D721Med (cell line): ENCODE measurements around the gene ST6GALNAC3.
"Not testable (repeated sequence)": the region's sequence is repeated elsewhere in the genome, so short reads cannot be mapped to it uniquely, and the experiment has no call there.

Experiments used
- DNase-seq: peaks from one replicate; pipeline ENCODE4 v3.0.0; 2011; ENCODE audit warnings: low spot score; ENCODE audit not compliant: insufficient read length
- FAIRE-seq: peaks from 2 replicates; lab custom pipeline; 2011; peaks lifted over from hg19 to GRCh38; lab: Jason Lieb, UNC
- TF ChIP-seq, protein P1 (sequence below): IDR thresholded peaks from 2 replicates; pipeline ENCODE4 v1.5.1; 2012; ENCODE audit warnings: mild to moderate bottlenecking, control low read depth; ENCODE audit not compliant: insufficient read depth; ENCODE audit errors: missing control alignments

Gene ST6GALNAC3

DNA sequence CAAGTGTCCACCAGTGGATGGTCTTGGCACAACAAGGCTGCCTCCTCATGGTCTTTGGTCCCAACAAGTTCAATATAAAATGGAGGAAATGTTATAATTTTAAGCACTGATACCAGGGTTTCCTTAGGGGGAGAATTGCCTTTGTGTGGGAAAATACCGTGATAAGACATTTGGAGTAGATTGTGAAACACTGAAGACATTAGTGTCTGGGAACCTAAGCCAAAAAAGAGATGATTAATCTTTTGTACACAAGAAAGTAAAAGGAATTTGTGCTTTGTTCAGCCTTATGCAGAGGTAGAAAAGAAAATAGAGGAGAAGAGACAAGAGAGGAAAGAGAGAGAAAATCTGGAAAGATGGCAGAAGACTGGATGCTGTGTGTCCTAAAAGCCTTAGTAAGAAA is 36.1 kb downstream of the ST6GALNAC3 start:
- TF ChIP-seq, protein P1, sequence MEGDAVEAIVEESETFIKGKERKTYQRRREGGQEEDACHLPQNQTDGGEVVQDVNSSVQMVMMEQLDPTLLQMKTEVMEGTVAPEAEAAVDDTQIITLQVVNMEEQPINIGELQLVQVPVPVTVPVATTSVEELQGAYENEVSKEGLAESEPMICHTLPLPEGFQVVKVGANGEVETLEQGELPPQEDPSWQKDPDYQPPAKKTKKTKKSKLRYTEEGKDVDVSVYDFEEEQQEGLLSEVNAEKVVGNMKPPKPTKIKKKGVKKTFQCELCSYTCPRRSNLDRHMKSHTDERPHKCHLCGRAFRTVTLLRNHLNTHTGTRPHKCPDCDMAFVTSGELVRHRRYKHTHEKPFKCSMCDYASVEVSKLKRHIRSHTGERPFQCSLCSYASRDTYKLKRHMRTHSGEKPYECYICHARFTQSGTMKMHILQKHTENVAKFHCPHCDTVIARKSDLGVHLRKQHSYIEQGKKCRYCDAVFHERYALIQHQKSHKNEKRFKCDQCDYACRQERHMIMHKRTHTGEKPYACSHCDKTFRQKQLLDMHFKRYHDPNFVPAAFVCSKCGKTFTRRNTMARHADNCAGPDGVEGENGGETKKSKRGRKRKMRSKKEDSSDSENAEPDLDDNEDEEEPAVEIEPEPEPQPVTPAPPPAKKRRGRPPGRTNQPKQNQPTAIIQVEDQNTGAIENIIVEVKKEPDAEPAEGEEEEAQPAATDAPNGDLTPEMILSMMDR, result no peak
- FAIRE-seq, result no peak

DNA sequence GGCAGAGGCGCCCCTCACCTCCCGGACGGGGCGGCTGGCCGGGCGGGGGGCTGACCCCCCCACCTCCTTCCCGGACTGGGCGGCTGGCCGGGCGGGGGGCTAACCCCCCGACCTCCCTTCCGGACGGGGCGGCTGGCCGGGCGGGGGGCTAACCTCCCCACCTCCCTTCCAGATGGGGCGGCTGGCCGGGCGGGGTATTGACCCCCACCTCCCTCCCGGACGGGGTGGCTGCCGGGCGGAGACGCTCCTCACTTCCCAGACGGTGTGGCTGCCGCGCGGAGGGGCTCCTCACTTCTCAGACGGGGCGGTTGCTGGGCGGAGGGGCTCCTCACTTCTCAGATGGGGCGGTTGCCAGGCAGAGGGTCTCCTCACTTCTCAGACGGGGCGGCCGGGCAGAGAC is 37.8 kb downstream of the ST6GALNAC3 start:
- not testable (repeated sequence) for DNase-seq, FAIRE-seq

More for the DNA sequence above, 36.1 kb downstream of the ST6GALNAC3 start:
- no peak for DNase-seq

DNA sequence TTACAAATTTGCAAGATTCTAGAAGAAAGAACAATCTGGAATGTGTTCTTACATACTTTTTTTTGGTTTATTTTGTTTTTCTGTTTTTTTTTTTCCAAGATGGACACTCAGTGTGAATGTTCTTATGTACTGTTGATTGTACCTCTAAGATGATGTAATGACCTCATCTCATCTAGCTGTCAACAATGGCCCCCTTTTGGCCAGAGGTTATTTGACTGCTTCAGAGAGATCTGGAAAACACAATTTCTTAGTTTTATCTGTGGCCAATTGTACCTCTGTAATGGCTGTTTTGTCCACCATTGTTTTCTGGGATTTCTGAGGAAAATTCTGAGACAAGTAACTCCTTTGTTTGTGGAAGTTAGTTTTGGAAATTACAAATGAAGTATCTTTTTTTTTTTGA is 38.9 kb downstream of the ST6GALNAC3 start:
- TF ChIP-seq, protein P1, result no peak
- FAIRE-seq, result no peak
- no peak for DNase-seq

DNA sequence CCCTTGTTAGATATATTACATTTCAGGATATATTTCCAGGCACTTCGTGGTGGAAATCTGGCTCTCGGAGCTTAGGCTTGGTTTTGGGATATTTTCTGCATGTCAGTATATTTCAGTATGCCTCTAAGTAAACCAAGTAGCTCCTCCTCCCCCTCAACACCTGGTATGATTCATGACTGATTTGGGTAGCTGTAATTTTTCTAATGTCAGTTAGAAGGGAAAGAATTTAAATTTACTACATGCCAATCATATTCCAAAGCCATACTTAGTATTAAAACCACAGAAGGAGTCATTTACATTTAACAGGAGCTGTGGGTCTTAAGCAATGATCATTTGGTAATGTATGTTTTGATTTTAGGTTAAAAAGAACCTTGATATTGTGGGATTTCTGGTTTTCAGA is 40.6 kb downstream of the ST6GALNAC3 start:
- TF ChIP-seq, protein P1, result no peak
- FAIRE-seq (no peak), DNase-seq (no peak)

DNA sequence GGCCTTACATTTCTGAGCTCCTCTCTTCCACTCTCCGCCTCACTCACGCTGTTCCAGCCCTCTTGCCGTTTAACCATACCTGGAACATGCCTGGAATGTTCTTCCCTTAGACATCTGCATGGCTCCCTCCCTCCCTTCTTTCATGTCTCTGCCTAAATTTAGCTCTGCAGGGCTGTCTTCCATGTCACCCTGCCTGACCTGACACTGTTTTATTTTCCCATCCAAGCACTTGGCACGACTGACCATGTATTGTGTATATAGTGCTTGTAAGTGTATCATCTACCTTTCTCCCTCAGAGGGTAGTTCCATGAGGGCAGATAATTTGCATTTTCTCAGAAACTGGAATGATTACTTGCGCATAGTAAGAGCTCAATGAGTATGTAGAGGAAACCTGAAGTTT is 47.3 kb downstream of the ST6GALNAC3 start:
- TF ChIP-seq, protein P1, result no peak
- no peak for FAIRE-seq
- no peak for DNase-seq

DNA sequence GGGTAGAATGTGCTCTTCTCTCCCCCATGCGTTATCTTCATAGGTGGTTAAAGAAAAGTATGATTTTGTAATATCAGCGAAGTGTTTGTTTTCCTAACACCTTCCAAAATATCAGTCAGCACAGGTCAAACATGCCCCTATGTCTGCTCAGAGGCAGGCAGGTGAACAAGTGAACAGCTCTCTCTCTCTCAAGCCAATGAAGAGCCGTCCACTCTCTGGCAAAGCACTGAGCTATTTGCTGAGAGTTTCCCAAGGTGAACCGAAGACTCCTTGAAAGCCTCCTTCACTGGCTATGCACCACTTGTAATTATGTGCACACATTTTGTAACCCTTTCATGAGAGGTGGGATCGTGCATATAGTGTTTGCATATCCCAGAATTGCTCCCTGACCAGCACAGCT is 47.7 kb downstream of the ST6GALNAC3 start:
- TF ChIP-seq, protein P1, result no peak
- DNase-seq (no peak), FAIRE-seq (no peak)

DNA sequence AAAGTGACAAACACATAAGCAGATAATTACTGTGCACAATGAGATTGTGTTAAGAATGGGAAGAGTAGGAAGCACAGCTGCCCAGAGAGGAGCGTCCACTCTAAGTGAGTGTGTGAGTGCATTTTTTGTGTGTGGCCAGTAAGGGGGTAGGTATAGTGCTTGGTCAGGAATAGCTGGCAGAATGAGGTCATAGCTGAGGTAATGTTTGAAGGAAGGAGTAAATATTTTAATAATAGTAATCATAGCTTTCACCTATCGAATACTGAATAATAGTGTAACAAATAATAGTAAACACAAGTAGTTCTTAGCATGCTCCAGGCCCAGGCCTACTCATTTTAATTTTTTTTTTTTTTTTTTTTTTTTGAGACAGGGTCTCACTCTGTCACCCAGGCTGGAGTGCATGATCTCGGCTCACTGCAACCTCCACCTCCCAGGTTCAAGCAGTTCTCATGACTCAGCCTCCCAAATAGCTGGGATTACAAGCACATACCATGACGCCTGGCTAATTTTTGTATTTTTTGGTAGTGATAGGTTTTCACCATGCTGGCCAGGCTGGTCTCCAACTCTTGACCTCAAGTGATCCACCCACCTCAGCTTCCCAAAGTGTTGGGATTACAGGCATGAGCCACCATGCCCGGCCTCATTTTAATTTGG is 49.0 kb downstream of the ST6GALNAC3 start:
- not testable (repeated sequence) for FAIRE-seq, DNase-seq

DNA sequence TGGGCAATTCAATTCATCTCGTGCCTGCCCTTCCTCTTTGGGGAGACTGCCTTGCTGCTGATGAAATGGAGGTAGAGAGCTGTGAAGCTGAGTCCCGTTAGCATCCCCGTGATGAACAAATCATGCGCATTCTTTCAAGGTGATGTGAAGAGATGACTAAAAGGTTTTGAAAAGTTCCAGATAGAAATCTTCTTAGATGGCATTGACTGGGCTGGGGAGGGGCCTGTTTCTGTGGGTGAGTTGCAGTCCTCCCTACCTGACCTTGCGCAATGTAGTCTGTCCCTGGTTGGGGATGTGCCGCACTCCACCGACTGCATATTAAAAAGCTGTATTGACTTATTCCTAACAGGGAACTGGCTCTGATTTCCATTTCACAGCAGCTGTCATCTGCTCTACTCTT is 49.6 kb downstream of the ST6GALNAC3 start:
- FAIRE-seq, result no peak
- no peak for DNase-seq
- TF ChIP-seq, protein P1, result no peak
